Loucy (cell line): Measurements from ENCODE around the gene PLEKHM2.

ENCODE experiments used
- EZH2phosphoT487 ChIP-seq: fragments of 200-600 bp; IDR thresholded peaks from 2 replicates; pipeline ENCODE4 v1.6.1; 2018; ENCODE audit warnings: antibody characterized with exemption, mild to moderate bottlenecking, moderate library complexity, borderline replicate concordance
- TF ChIP-seq, protein P1 (sequence below): fragments of 200-600 bp; sonication (generic); conservative IDR thresholded peaks from 2 replicates; pipeline ENCODE4 v1.5.1; 2014; ENCODE audit warnings: mild to moderate bottlenecking, antibody characterized with exemption, low read length

GRCh38 chr1:15637826-15638225 is 46.3 kb upstream of the PLEKHM2 start:
- TF ChIP-seq EZH2phosphoT487 = no peak
- TF ChIP-seq, protein P1, sequence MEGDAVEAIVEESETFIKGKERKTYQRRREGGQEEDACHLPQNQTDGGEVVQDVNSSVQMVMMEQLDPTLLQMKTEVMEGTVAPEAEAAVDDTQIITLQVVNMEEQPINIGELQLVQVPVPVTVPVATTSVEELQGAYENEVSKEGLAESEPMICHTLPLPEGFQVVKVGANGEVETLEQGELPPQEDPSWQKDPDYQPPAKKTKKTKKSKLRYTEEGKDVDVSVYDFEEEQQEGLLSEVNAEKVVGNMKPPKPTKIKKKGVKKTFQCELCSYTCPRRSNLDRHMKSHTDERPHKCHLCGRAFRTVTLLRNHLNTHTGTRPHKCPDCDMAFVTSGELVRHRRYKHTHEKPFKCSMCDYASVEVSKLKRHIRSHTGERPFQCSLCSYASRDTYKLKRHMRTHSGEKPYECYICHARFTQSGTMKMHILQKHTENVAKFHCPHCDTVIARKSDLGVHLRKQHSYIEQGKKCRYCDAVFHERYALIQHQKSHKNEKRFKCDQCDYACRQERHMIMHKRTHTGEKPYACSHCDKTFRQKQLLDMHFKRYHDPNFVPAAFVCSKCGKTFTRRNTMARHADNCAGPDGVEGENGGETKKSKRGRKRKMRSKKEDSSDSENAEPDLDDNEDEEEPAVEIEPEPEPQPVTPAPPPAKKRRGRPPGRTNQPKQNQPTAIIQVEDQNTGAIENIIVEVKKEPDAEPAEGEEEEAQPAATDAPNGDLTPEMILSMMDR = no peak
